ENCODE measurements around the gene ENO3. TPM values are rescaled to one million over a fixed set of nuclear protein-coding genes. Genes with fewer than 3 reads are reported as not detected.
"Not testable (repeated sequence)": the region's sequence is repeated elsewhere in the genome, so short reads cannot be mapped to it uniquely, and the experiment has no call there.

ENO3 gene
- total RNA-seq, result 833 and 1,073 TPM in 2 replicates
- 380 TPM for polyA plus RNA-seq (2012)

GRCh38 chr17:4950746-4951204, at the start of gene ENO3:
Gene ENO3 (plus strand): TSS chr17:4951119. CDS start chr17:4951830, 711 bp downstream.
- peak; percentile 65 for DNase-seq (ENCODE audit: low read depth)

- no peak for DNase-seq (ENCODE audit: low read depth)
These were observed 49.1 kb upstream of the ENO3 start for GRCh38 chr17:4901648-4902344.

GRCh38 chr17:4902540-4902939, 48.4 kb upstream of the ENO3 start:
- no peak for DNase-seq (ENCODE audit: low read depth)

- peak; percentile 67 for DNase-seq (ENCODE audit: low read depth)
These were observed 47.7 kb upstream of the ENO3 start, which contains the start of gene CHRNE for GRCh38 chr17:4903051-4903818. Gene CHRNE (minus strand): TSS chr17:4903098. CDS start chr17:4903063, 35 bp downstream.

- not testable (repeated sequence) for DNase-seq (ENCODE audit: low read depth)
These were observed 44.3 kb upstream of the ENO3 start for GRCh38 chr17:4906642-4907041.

- DNase-seq (ENCODE audit: low read depth), result peak; percentile 20
These were observed 42.6 kb upstream of the ENO3 start for GRCh38 chr17:4908301-4908700.

GRCh38 chr17:4908711-4909496, 42.0 kb upstream of the ENO3 start:
- DNase-seq (ENCODE audit: low read depth), result peak; percentile 98

- DNase-seq (ENCODE audit: low read depth), result peak; percentile 49
These were observed 36.9 kb upstream of the ENO3 start for GRCh38 chr17:4913994-4914393.

- not testable (repeated sequence) for DNase-seq (ENCODE audit: low read depth)
These were observed 36.4 kb upstream of the ENO3 start for GRCh38 chr17:4914551-4914950.

- DNase-seq (ENCODE audit: low read depth), result no peak
These were observed 31.3 kb upstream of the ENO3 start for GRCh38 chr17:4919511-4920047.

GRCh38 chr17:4920351-4921048, 30.4 kb upstream of the ENO3 start:
- no peak for DNase-seq (ENCODE audit: low read depth)

GRCh38 chr17:4921320-4921719, 29.6 kb upstream of the ENO3 start:
- DNase-seq (ENCODE audit: low read depth), result no peak

GRCh38 chr17:4926577-4927335, 24.2 kb upstream of the ENO3 start:
- not testable (repeated sequence) for DNase-seq (ENCODE audit: low read depth)

GRCh38 chr17:4928881-4929280, 22.0 kb upstream of the ENO3 start:
- no peak for DNase-seq (ENCODE audit: low read depth)

GRCh38 chr17:4931963-4932362, 19.0 kb upstream of the ENO3 start, which contains the start of gene GP1BA:
Gene GP1BA (plus strand): TSS chr17:4932277. CDS start chr17:4932605, 328 bp downstream.
- DNase-seq (ENCODE audit: low read depth), result no peak

GRCh38 chr17:4932756-4933155, 18.2 kb upstream of the ENO3 start:
- DNase-seq (ENCODE audit: low read depth), result no peak

GRCh38 chr17:4933646-4934045, 17.3 kb upstream of the ENO3 start:
- no peak for DNase-seq (ENCODE audit: low read depth)

GRCh38 chr17:4934173-4934979, 16.5 kb upstream of the ENO3 start:
- DNase-seq (ENCODE audit: low read depth), result peak; percentile 85

- DNase-seq (ENCODE audit: low read depth), result no peak
These were observed 15.3 kb upstream of the ENO3 start for GRCh38 chr17:4935650-4936049.

Measured in myocyte (in vitro differentiated cells).